Stimulated activated memory B cell treated with anti-CD40 and anti-IgM and Interleukin-4, amounts not matched to agents 10 μg/mL and 1 μg/mL and 100 μg/mL, for 72 hours (primary cell): Measurements from ENCODE around the gene GLIS1.

Source experiments
- ATAC-seq: fragments of 150-1000 bp; cut with Tn5 transposase; 2 replicates; pipeline ENCODE4 v1.10.0; 2021
- H3K27ac Mint-ChIP-seq: one replicate; pipeline ENCODE4 v1.8.0; 2022; ENCODE audit warnings: mild to moderate bottlenecking, mixed read lengths
- H3K27me3 Mint-ChIP-seq: one replicate; pipeline ENCODE4 v1.8.0; 2022; ENCODE audit warnings: mixed read lengths
- H3K36me3 Mint-ChIP-seq: one replicate; pipeline ENCODE4 v1.8.0; 2022; ENCODE audit warnings: mixed read lengths
- H3K4me1 Mint-ChIP-seq: one replicate; pipeline ENCODE4 v1.8.0; 2022; ENCODE audit warnings: mixed read lengths
- H3K4me3 Mint-ChIP-seq: one replicate; pipeline ENCODE4 v1.8.0; 2022; ENCODE audit warnings: mild to moderate bottlenecking, moderate library complexity, mixed read lengths
- H3K9me3 Mint-ChIP-seq: one replicate; pipeline ENCODE4 v1.8.0; 2022; ENCODE audit warnings: mixed read lengths

The GLIS1 gene

GRCh38 chr1:53731779-53732305 lies 7.1 kb downstream of the GLIS1 start:
- no peak for ATAC-seq
- H3K9me3 Mint-ChIP-seq: no peaks in the 10 kb centered on the region
- no peak overlapping the region for H3K27ac Mint-ChIP-seq
- H3K4me3 Mint-ChIP-seq: no peak overlapping the region
- H3K36me3 Mint-ChIP-seq: no peaks in the 10 kb centered on the region
- peaks cover 54% of the 10 kb centered on the region for H3K27me3 Mint-ChIP-seq
- no peaks in the 10 kb centered on the region for H3K4me1 Mint-ChIP-seq

GRCh38 chr1:53731043-53731600 lies 7.8 kb downstream of the GLIS1 start:
- no peaks in the 10 kb centered on the region for H3K4me1 Mint-ChIP-seq
- H3K27ac Mint-ChIP-seq: no peak overlapping the region
- H3K27me3 Mint-ChIP-seq: peaks cover 47% of the 10 kb centered on the region
- no peak overlapping the region for H3K4me3 Mint-ChIP-seq
- H3K36me3 Mint-ChIP-seq: no peaks in the 10 kb centered on the region
- ATAC-seq: peak; percentile 18
- H3K9me3 Mint-ChIP-seq: no peaks in the 10 kb centered on the region

DNA sequence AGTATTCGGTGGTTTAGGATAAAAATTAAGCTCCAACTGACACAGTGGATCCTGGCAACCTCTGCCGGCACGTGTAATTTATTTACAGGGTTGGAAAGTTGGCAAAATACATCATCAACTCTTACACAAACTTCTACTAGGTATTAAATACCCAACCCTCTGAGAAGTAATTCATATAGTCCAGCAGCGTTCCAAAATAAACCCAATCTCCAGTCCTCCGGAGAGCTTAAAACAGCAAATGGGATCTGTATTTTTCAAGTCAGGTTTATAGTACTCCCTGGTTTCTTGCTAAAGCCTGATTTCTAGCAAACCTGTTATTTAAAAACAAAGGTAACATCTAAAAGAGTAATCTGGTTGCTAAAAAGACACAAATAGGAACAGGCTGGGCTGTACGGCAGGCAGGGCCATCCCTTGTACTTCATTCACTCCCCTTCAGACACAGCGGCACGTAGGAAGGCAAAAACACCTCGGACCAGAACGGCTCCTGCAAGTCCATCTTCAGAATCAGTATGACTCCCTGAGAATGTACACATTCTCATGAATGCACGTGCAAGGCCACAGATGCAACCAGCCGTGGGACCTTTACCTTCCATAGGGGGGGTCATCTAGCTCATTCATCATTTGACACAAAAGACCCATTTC lies 8.6 kb downstream of the GLIS1 start:
- Mint-ChIP-seq H3K4me3 (no peak overlapping the region), H3K9me3 (no peaks in the 10 kb centered on the region), H3K27me3 (peaks cover 39% of the 10 kb centered on the region), H3K4me1 (no peaks in the 10 kb centered on the region), H3K36me3 (no peaks in the 10 kb centered on the region), H3K27ac (no peak overlapping the region)
- ATAC-seq: no peak

DNA sequence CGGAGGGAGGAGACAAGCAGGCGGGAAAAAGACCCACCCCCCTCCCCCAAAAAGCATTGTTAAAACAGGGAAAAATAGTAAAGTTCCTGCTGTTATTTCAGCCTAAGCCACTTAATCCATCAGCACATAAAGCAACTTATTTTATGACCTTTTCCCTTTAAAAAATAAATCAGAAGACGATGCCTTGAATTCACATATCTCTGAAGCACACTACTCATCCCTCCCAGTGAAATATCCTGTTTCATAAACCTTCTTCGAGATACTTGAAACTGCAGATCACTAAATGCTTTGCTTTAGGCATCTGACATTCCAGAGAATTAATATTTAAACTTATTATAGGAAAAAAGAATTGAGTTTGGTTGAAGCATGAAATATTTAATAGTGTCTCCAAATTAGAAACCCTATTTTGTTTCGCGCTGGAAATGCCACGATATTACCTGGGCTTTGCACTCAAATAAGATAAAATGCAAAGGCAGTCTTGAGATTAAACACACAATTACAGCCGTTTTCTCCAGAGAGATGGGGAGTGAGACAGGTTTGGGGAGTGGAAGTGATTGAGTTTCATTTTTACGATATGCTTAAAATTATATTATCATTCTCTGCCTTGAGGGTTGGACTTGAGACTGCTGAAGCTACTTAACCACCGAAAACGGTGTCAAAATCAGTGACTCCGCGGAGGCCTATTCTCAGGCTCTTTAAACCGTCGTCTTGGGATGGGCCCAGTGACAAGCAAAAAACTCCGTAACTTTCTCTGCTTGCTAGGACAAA lies 9.3 kb downstream of the GLIS1 start:
- H3K36me3 Mint-ChIP-seq: no peaks in the 10 kb centered on the region
- H3K9me3 Mint-ChIP-seq: no peaks in the 10 kb centered on the region
- H3K27ac Mint-ChIP-seq: no peak overlapping the region
- no peak for ATAC-seq
- H3K4me1 Mint-ChIP-seq: no peaks in the 10 kb centered on the region
- H3K4me3 Mint-ChIP-seq: no peak overlapping the region
- peaks cover 32% of the 10 kb centered on the region for H3K27me3 Mint-ChIP-seq

DNA sequence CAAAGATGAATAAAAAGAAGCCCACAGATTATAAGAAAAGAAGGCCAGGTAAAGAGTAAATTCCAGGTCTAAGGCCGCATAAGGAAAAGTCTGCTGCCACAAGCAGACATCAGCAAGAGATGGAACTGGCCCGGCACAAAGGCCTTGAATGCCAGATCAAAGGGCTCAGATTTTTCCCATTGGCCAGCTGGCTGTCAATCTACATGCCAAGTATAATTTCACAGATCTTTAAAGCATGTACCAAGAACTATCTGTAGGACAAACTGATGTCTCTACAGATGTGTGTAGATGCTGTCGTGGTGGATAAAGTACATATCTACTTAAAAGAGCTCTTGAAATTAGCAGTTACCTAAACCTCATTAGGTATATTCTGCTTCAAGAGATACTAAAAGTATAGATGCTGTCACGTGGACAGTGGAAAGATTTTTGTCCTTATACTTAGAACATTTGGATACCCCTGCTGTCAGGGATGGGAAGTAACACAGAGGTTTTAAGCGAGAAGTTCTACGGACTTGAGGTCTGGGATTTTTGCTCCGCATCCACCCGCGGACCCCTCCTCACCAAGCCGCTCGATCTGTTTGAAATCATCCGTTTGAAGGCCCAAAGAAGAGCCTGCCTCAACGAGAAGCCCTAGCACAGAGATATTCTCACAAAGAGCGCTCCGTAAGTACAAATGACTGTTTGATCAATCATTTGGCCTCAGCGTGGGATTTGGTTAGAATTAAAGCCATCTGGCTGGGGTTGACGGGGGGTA lies 10.1 kb downstream of the GLIS1 start:
- no peaks in the 10 kb centered on the region for H3K36me3 Mint-ChIP-seq
- no peak overlapping the region for H3K4me3 Mint-ChIP-seq
- H3K4me1 Mint-ChIP-seq: no peaks in the 10 kb centered on the region
- H3K9me3 Mint-ChIP-seq: no peaks in the 10 kb centered on the region
- peaks cover 24% of the 10 kb centered on the region for H3K27me3 Mint-ChIP-seq
- ATAC-seq: no peak
- H3K27ac Mint-ChIP-seq: no peak overlapping the region

DNA sequence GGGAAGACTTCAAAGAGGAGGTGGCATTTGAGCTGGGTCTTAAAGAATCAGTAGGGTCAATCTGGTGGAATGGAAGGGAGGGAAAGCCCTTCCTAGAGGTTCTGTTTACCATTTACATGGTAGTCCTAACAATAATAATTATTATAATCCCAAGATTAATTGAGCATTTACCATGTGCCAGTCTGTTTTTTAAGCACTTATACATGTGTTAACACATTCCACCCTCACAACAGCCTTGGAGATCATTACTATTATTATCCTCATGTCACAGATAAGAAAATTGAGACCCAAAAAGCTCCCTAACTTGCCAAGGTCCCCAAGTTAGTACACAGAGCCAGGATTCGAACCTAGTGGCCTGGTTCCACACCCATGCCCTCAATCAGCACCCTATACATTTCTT lies 10.8 kb downstream of the GLIS1 start:
- Mint-ChIP-seq H3K27me3 (peaks cover 17% of the 10 kb centered on the region), H3K27ac (no peak overlapping the region), H3K9me3 (no peaks in the 10 kb centered on the region), H3K4me3 (no peak overlapping the region), H3K4me1 (no peaks in the 10 kb centered on the region), H3K36me3 (no peaks in the 10 kb centered on the region)
- ATAC-seq: no peak

GRCh38 chr1:53727461-53728092 lies 11.4 kb downstream of the GLIS1 start:
- no peak for ATAC-seq
- H3K4me1 Mint-ChIP-seq: no peaks in the 10 kb centered on the region
- H3K27me3 Mint-ChIP-seq: peaks cover 17% of the 10 kb centered on the region
- no peak overlapping the region for H3K4me3 Mint-ChIP-seq
- H3K36me3 Mint-ChIP-seq: no peaks in the 10 kb centered on the region
- no peaks in the 10 kb centered on the region for H3K9me3 Mint-ChIP-seq
- no peak overlapping the region for H3K27ac Mint-ChIP-seq

DNA sequence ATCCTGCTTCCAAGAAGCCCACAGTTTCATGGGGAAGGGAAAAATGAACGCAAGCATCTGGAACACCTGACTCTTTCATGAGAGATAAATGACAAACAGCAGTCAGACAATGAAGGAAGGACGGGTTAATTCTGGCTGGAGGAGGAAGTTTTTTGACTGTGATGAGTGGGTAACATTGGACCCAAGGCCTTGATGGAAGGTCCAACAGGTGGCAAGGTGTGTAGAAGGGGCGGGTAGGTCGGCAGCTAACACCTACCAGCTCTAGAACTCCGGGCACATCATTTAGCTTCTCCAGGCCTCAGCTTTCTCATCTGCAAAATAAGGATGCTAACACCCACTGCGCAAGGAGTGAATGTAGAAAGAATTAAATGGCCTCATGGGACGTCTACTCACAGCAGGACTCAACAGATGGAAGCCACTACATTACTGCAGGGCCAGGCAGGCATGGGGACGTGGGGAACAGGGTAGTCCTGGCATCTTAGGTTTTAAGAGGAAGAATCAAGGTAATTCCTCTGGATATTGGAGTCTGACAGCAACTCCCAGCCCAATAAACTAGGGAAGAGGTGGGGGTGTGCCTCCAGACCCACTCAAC lies 12.9 kb downstream of the GLIS1 start:
- Mint-ChIP-seq H3K4me3 (no peak overlapping the region), H3K27ac (no peak overlapping the region), H3K4me1 (no peaks in the 10 kb centered on the region), H3K9me3 (no peaks in the 10 kb centered on the region), H3K27me3 (peaks cover 7% of the 10 kb centered on the region), H3K36me3 (no peaks in the 10 kb centered on the region)
- peak; percentile 5 for ATAC-seq

DNA sequence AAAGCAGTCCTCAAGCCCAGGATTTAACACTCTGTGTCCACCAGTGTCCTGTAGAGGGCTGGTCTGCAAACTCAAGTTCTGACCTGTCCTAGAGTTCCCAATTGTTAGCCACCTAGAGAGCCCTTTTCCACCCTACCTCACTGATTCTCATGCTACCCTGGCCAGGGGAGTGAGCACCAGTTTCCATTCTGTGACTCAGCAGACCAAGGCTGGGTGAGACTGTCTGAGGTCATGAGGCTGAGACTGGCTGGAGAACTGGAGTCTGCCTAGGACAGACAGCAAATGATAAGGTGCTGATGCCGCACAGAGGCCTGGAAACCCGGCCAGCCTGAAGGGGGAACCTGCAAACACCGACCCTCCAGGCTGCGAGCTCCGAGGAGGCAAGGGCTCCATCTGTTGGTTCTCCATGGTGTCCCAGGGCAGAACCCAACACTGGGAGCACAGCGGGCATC lies 13.7 kb downstream of the GLIS1 start:
- no peak overlapping the region for H3K27ac Mint-ChIP-seq
- H3K4me1 Mint-ChIP-seq: no peaks in the 10 kb centered on the region
- no peaks in the 10 kb centered on the region for H3K9me3 Mint-ChIP-seq
- ATAC-seq: no peak
- no peaks in the 10 kb centered on the region for H3K36me3 Mint-ChIP-seq
- no peak overlapping the region for H3K4me3 Mint-ChIP-seq
- no peaks in the 10 kb centered on the region for H3K27me3 Mint-ChIP-seq

DNA sequence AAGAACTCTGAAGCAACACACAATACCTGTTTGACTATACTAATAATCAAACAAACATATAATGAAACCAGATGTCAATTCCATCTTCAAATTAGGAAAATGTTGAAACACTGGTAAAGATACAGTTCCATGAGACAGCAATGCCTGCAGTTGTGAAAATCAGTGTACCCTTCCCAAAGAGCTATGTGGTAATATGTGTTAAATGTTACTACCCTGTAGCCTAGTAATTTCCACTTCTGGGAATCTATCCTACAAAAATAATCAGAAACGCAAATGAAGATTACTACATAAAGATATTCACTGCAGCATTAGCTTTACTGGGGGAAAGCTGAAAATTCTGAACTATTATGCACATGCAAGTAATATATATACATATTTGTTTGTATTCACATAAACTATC lies 16.9 kb downstream of the GLIS1 start:
- no peak for ATAC-seq
- no peaks in the 10 kb centered on the region for H3K36me3 Mint-ChIP-seq
- H3K27ac Mint-ChIP-seq: no peak overlapping the region
- peaks cover 11% of the 10 kb centered on the region for H3K27me3 Mint-ChIP-seq
- H3K4me1 Mint-ChIP-seq: no peaks in the 10 kb centered on the region
- H3K9me3 Mint-ChIP-seq: no peaks in the 10 kb centered on the region
- H3K4me3 Mint-ChIP-seq: no peak overlapping the region

- H3K36me3 Mint-ChIP-seq: no peaks in the 10 kb centered on the region
- no peak overlapping the region for H3K4me3 Mint-ChIP-seq
- H3K27ac Mint-ChIP-seq: no peak overlapping the region
- no peaks in the 10 kb centered on the region for H3K4me1 Mint-ChIP-seq
- peaks cover 11% of the 10 kb centered on the region for H3K27me3 Mint-ChIP-seq
- H3K9me3 Mint-ChIP-seq: no peaks in the 10 kb centered on the region
- no peak for ATAC-seq
Measured at GRCh38 chr1:53721088-53721487, 17.9 kb downstream of the GLIS1 start.

- H3K27ac Mint-ChIP-seq: no peak overlapping the region
- H3K4me3 Mint-ChIP-seq: no peak overlapping the region
Measured at GRCh38 chr1:53719469-53719868, 19.5 kb downstream of the GLIS1 start.

GRCh38 chr1:53718443-53718842 lies 20.5 kb downstream of the GLIS1 start:
- no peaks in the 10 kb centered on the region for H3K4me1 Mint-ChIP-seq
- H3K4me3 Mint-ChIP-seq: no peak overlapping the region
- no peaks in the 10 kb centered on the region for H3K36me3 Mint-ChIP-seq
- no peaks in the 10 kb centered on the region for H3K9me3 Mint-ChIP-seq
- H3K27me3 Mint-ChIP-seq: peaks cover 11% of the 10 kb centered on the region
- H3K27ac Mint-ChIP-seq: no peak overlapping the region
- no peak for ATAC-seq

More at GRCh38 chr1:53719469-53719868, 19.5 kb downstream of the GLIS1 start:
- ATAC-seq: no peak
- Mint-ChIP-seq H3K9me3 (no peaks in the 10 kb centered on the region), H3K27me3 (peaks cover 11% of the 10 kb centered on the region), H3K4me1 (no peaks in the 10 kb centered on the region), H3K36me3 (no peaks in the 10 kb centered on the region)

GRCh38 chr1:53717025-53717804 lies 21.7 kb downstream of the GLIS1 start:
- Mint-ChIP-seq H3K4me1 (no peaks in the 10 kb centered on the region), H3K4me3 (no peak overlapping the region), H3K36me3 (no peaks in the 10 kb centered on the region)

More at GRCh38 chr1:53717025-53717804, 21.7 kb downstream of the GLIS1 start:
- Mint-ChIP-seq H3K9me3 (no peaks in the 10 kb centered on the region), H3K27ac (no peak overlapping the region), H3K27me3 (peaks cover 21% of the 10 kb centered on the region)
- ATAC-seq: no peak
